Measurements from ENCODE around the gene TTN. TPM values are rescaled to one million over a fixed set of nuclear protein-coding genes. Genes with fewer than 3 reads are reported as not detected.

TTN gene
- 1.1 and 1.3 TPM in 2 replicates for total RNA-seq

GRCh38 chr2:178807227-178808008 is at the start of gene TTN:
TTN (minus strand) TSS chr2:178807423; CDS start chr2:178804642, 2,781 bp downstream.

GRCh38 chr2:178480227-178481181 is 326.7 kb downstream of the TTN start, which contains the start of gene PLEKHA3:
PLEKHA3 (plus strand) TSS chr2:178480457; CDS start chr2:178480870, 413 bp downstream.

GRCh38 chr2:178478439-178479274 is 328.6 kb downstream of the TTN start, which contains the start of gene FKBP7:
FKBP7 (minus strand) TSS chr2:178478600; CDS start chr2:178478499, 101 bp downstream.

Other genes with a start within 250 kb of the TTN start
- under 0.01 and 0.15 TPM in 2 replicates for gene CCDC141, start 242.7 kb upstream of the TTN start, total RNA-seq

Data from epithelial cell of umbilical artery (primary cell).